ENCODE measurements around the gene PRC1.
A peak's percentile ranks its signal among the peaks of the same experiment; 100 is the strongest.

Gene PRC1

GRCh38 chr15:90959894-90960293, 34.4 kb downstream of the PRC1 start:
- no peak for TF ChIP-seq ZFX (IDR thresholded peaks at IDR 0.05)
- TF ChIP-seq, protein P1, sequence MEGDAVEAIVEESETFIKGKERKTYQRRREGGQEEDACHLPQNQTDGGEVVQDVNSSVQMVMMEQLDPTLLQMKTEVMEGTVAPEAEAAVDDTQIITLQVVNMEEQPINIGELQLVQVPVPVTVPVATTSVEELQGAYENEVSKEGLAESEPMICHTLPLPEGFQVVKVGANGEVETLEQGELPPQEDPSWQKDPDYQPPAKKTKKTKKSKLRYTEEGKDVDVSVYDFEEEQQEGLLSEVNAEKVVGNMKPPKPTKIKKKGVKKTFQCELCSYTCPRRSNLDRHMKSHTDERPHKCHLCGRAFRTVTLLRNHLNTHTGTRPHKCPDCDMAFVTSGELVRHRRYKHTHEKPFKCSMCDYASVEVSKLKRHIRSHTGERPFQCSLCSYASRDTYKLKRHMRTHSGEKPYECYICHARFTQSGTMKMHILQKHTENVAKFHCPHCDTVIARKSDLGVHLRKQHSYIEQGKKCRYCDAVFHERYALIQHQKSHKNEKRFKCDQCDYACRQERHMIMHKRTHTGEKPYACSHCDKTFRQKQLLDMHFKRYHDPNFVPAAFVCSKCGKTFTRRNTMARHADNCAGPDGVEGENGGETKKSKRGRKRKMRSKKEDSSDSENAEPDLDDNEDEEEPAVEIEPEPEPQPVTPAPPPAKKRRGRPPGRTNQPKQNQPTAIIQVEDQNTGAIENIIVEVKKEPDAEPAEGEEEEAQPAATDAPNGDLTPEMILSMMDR (conservative IDR thresholded peaks at IDR 0.05), result no peak
- H3K27ac ChIP-seq, result no peak overlapping the region

DNA sequence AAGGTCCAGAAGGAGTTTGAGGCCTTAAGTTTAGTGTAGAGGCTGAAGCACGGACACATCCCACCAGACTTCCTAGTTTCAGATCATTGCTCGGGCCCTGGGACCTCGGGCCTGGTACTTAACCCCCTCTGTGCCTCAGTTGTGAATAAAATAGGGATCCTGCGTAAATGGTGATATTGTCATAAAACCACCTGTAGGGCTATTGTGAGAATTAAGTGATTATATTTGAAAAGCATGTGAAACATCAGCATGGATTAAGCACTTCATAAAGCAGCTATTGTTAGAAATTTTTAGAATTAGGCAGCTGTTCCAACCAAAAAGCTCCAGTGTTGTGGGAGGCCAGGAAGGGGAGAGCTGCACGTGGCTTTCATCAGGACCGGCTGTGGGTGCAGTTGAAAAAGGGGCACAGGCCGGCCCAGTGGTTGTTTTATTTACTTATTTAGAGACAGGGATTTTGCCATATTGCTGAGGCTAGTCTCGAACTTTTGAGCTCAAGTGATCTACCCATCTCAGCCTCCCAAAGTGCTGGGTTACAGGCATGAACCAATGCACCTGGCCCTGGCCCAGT, 35.2 kb downstream of the PRC1 start:
- H3K27ac ChIP-seq, result no peak overlapping the region
- TF ChIP-seq ZFX (IDR thresholded peaks at IDR 0.05), result no peak
- TF ChIP-seq, protein P1 (conservative IDR thresholded peaks at IDR 0.05), result no peak

GRCh38 chr15:90957791-90958190, 36.5 kb downstream of the PRC1 start:
- TF ChIP-seq, protein P1 (conservative IDR thresholded peaks at IDR 0.05), result no peak
- TF ChIP-seq ZFX (IDR thresholded peaks at IDR 0.05), result no peak
- H3K27ac ChIP-seq, result peak overlapping the region; percentile 95; the same call in 1 of the 2 replicates

- TF ChIP-seq, protein P1 (conservative IDR thresholded peaks at IDR 0.05), result no peak; the same call in 1 of the 2 replicates
- TF ChIP-seq ZFX (IDR thresholded peaks at IDR 0.05), result peak; percentile 88
- H3K27ac ChIP-seq, result peak overlapping the region; percentile 95
Measured at GRCh38 chr15:90957031-90957790, 37.1 kb downstream of the PRC1 start.

DNA sequence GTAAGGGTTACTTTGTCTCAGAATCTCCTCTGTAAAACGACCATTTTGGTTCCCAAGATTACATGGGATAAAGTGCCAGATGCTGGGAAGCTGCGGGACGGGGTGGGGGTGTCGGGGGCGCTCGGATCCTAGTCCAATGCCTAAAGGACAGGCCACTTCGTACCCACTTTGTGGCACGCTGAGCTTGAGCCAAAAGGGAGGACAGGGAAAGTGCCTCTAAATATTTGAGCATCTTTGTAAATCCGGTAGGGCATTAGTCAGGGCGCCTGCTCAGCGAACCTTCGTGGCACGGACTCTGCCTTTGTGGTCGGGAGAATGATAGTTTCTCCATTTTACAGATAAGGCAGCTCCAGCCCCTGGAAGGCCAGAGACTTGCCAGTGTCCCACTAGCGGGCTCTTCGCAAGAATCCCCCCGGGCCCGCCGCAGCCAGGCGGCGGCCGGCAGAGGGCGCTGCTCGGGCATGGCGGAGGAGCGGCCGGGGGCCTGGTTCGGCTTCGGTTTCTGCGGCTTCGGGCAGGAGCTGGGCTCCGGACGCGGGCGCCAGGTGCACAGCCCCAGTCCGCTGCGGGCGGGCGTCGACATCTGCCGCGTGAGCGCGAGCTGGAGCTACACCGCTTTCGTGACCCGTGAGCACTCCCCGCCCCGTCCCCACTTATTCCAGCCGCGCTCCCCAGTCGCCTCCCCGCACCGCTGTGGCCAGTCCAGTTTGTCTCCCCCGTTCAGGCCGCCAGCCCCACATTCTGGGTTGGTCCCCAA, 37.9 kb downstream of the PRC1 start:
- TF ChIP-seq, protein P1 (conservative IDR thresholded peaks at IDR 0.05), result peak; percentile 99
- TF ChIP-seq ZFX (IDR thresholded peaks at IDR 0.05), result no peak
- peak overlapping the region; percentile 95 for H3K27ac ChIP-seq

DNA sequence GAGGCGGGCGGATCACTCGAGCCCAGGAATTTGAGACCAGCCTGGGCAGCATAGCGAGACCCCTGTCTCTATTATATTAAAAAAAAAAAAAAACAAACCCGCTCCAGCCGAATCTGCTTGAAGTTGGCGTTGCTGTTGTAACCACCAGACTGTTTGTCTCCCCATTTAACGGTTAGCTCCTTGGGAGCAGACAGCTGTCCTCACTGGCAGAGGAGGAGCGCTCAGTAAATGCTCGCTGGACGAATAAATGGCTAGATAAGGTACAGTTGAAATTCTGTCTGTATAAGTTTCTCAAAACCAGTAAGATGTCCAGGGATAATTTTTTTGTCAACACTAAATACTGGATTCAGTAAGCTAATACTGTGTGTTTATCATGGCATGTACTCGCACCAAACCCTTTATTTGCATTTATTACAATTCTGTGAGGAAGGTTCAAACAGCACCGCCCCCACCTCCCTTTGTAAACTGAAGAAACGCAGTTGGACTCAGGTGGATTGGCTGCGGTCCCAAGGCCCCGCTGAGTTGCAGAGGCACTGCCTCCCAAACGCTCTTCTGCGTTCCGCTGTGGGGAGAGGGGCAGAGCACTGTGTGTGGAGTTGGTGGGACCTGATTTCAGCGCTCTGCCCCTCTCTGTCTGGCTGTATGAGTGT, 38.6 kb downstream of the PRC1 start:
- TF ChIP-seq ZFX (IDR thresholded peaks at IDR 0.05), result no peak
- TF ChIP-seq, protein P1 (conservative IDR thresholded peaks at IDR 0.05), result no peak
- H3K27ac ChIP-seq, result peak overlapping the region; percentile 95

Data from C4-2B (cell line).